Prostate gland (tissue), 2 donors: ENCODE results near the gene DNAJB14. TPM values are rescaled to one million over a fixed set of nuclear protein-coding genes. Genes with fewer than 3 reads are reported as not detected.

Experiments
- DNase-seq: peaks from one replicate; pipeline ENCODE4 v3.0.0-alpha.2; 2019; ENCODE audit warnings: low spot score
- H3K27ac ChIP-seq, 2 donors: fragments of 200-600 bp; sonication (generic); 2 replicates each; pipeline ENCODE4 v1.5.1; 2017 to 2019
- H3K27me3 ChIP-seq: fragments of 200-600 bp; sonication (generic); replicated peaks from 2 replicates; pipeline ENCODE4 v1.5.1; 2019; ENCODE audit not compliant: insufficient read depth
- H3K36me3 ChIP-seq, 2 donors: fragments of 200-600 bp; sonication (generic); 1 replicate in 1 of 2; 2 replicates in 1 of 2; pipeline versions ENCODE4 v1.5.1 to v1.8.1; 2017 to 2019
- H3K4me1 ChIP-seq: fragments of 200-600 bp; sonication (generic); replicated peaks from 2 replicates; pipeline ENCODE4 v1.5.1; 2019
- H3K4me3 ChIP-seq, 2 donors: fragments of 200-600 bp; sonication (generic); 2 replicates each; pipeline ENCODE4 v1.5.1; 2017 to 2019
- H3K9me3 ChIP-seq: fragments of 200-600 bp; sonication (generic); 2 replicates; pipeline ENCODE4 v1.5.1; 2017
- POLR2A ChIP-seq: fragments of 450-650 bp; IDR thresholded peaks from one replicate; pipeline ENCODE4 v1.6.1; 2016; ENCODE audit warnings: antibody characterized with exemption, mild to moderate bottlenecking
- POLR2AphosphoS5 ChIP-seq: sonication (generic); formaldehyde crosslinking; IDR thresholded peaks from one replicate; pipeline ENCODE4 v1.6.1; 2017; ENCODE audit warnings: antibody characterized with exemption
- WGBS: methylation state at CpG from one replicate; pipeline ENCODE4 v1.1.5; 2018; 5-methylcytosine and 5-hydroxymethylcytosine counted together
- intact Hi-C: fragments of 100-400 bp; cut with DNase I; formaldehyde crosslinking; loops from one replicate; pipeline ENCODE4 v1.14.2; 2022
- total RNA-seq, 2 donors: library from RNA; depleted of rRNA; stranded (reverse); fragments of >200 nt; gene quantifications; one replicate each; pipeline ENCODE4 v1.1.0, GENCODE V29; 2016
- TF ChIP-seq, protein P1 (sequence below), 4 experiments: fragments of 200-600 bp in 2 of 4; fragments of 450-650 bp in 2 of 4; sonication (generic) in 2 of 4; IDR thresholded peaks; 1 replicate in 3 of 4; 2 replicates in 1 of 4; pipeline ENCODE4 v1.5.1; 2016 to 2019; ENCODE audit warnings: antibody characterized with exemption in 4 of 4, mild to moderate bottlenecking in 2 of 4, moderate library complexity in 2 of 4

DNAJB14 gene
- total RNA-seq, 2 donors from 2014 or later = 23.3 to 27.4 TPM

DNA sequence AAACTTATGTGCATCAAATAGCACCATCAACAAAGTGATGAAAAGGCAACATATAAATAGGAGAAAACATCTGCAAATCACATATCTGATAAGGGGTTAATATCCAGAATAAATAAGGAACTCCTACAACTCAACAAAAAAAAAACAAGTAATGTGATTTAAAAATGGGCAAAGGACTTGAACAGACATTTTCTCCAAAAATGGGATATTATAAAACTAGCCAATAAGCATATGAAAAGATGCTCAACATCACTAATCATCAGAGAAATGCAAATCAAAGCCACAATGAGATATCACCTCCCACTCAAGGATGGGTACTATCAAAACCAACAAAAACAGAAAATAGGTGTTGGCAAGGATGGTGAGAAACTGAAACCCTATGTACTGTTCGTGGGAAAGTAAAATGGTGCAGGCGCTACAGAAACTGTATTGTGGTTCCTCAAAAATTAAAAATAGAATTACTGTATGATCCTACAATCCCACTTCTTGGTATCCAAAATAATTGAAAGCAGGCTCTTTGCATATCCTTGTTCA is 2.4 kb downstream of the DNAJB14 start:
- TF ChIP-seq, protein P1, sequence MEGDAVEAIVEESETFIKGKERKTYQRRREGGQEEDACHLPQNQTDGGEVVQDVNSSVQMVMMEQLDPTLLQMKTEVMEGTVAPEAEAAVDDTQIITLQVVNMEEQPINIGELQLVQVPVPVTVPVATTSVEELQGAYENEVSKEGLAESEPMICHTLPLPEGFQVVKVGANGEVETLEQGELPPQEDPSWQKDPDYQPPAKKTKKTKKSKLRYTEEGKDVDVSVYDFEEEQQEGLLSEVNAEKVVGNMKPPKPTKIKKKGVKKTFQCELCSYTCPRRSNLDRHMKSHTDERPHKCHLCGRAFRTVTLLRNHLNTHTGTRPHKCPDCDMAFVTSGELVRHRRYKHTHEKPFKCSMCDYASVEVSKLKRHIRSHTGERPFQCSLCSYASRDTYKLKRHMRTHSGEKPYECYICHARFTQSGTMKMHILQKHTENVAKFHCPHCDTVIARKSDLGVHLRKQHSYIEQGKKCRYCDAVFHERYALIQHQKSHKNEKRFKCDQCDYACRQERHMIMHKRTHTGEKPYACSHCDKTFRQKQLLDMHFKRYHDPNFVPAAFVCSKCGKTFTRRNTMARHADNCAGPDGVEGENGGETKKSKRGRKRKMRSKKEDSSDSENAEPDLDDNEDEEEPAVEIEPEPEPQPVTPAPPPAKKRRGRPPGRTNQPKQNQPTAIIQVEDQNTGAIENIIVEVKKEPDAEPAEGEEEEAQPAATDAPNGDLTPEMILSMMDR (IDR thresholded peaks at IDR 0.05) = no peak
- TF ChIP-seq POLR2AphosphoS5 (no peak), POLR2A (no peak)
- Histone ChIP-seq H3K9me3 (no peaks in the 10 kb centered on the region), H3K27me3 (no peaks in the 10 kb centered on the region), H3K4me1 (peaks cover 2% of the 10 kb centered on the region), H3K36me3 (no peaks in the 10 kb centered on the region), H3K27ac (no peak overlapping the region), H3K4me3 (no peak overlapping the region)
- WGBS = 84% methylated on average over 2 of the region's 2 CpGs
- no peak for DNase-seq
- intact Hi-C loops = no loop called here

GRCh38 chr4:99938243-99938753 is 8.1 kb downstream of the DNAJB14 start:
- intact Hi-C loops = no loop called here
- Histone ChIP-seq H3K27ac (no peak overlapping the region), H3K36me3 (no peaks in the 10 kb centered on the region), H3K4me3 (no peak overlapping the region), H3K27me3 (no peaks in the 10 kb centered on the region), H3K4me1 (no peaks in the 10 kb centered on the region), H3K9me3 (no peaks in the 10 kb centered on the region)
- DNase-seq = no peak
- 92% methylated on average over 3 of the region's 3 CpGs for WGBS
- TF ChIP-seq POLR2AphosphoS5 (no peak), POLR2A (no peak)
- TF ChIP-seq, protein P1 (IDR thresholded peaks at IDR 0.05) = no peak

- intact Hi-C loops = no loop called here
- no peaks in the 10 kb centered on the region for H3K4me1 ChIP-seq
- TF ChIP-seq POLR2AphosphoS5 (no peak), POLR2A (no peak)
- TF ChIP-seq, protein P1 (IDR thresholded peaks at IDR 0.05) = no peak
- DNase-seq = no peak
- H3K36me3 ChIP-seq = no peaks in the 10 kb centered on the region
- H3K4me3 ChIP-seq = no peak overlapping the region
- no peak overlapping the region for H3K27ac ChIP-seq
- H3K9me3 ChIP-seq = no peaks in the 10 kb centered on the region
- no peaks in the 10 kb centered on the region for H3K27me3 ChIP-seq
Observed at GRCh38 chr4:99934891-99935290, 11.5 kb downstream of the DNAJB14 start.

GRCh38 chr4:99927566-99927965 is 18.9 kb downstream of the DNAJB14 start:
- Histone ChIP-seq H3K9me3 (no peaks in the 10 kb centered on the region), H3K27ac (no peak overlapping the region), H3K4me3 (no peak overlapping the region), H3K27me3 (no peaks in the 10 kb centered on the region), H3K4me1 (no peaks in the 10 kb centered on the region), H3K36me3 (no peaks in the 10 kb centered on the region)
- WGBS = 93% methylated on average over 2 of the region's 2 CpGs
- TF ChIP-seq POLR2A = no peak
- TF ChIP-seq POLR2AphosphoS5 = no peak
- TF ChIP-seq, protein P1 (IDR thresholded peaks at IDR 0.05) = no peak
- intact Hi-C loops = no loop called here
- DNase-seq = no peak

DNA sequence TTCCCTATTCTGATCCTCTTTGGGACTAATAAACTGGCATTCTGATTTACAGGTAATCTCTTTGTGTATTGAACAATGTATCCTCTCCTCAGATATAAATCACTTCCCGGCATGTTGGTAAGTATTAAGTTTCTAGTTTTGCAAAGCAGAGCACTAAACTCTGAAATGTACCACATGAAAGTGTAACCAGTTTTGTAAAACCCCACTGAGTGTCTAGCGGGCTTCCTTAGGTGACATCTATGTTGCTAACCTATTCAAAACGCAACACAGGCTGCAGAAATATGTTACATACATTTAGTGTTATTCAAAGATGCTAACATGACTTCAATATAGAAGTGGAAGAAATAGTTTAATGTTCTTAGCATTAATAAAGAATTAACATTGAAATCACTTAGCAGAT is 25.2 kb downstream of the DNAJB14 start:
- H3K27me3 ChIP-seq = no peaks in the 10 kb centered on the region
- no peak for DNase-seq
- no peaks in the 10 kb centered on the region for H3K4me1 ChIP-seq
- intact Hi-C loops = no loop called here
- no peaks in the 10 kb centered on the region for H3K36me3 ChIP-seq
- 92% methylated on average over 3 of the region's 3 CpGs for WGBS
- H3K4me3 ChIP-seq = no peak overlapping the region
- no peaks in the 10 kb centered on the region for H3K9me3 ChIP-seq
- TF ChIP-seq POLR2A (no peak), POLR2AphosphoS5 (no peak)
- TF ChIP-seq, protein P1 (IDR thresholded peaks at IDR 0.05) = no peak
- H3K27ac ChIP-seq = no peak overlapping the region
